Calu3 (cell line): ENCODE measurements around the gene TLR1. TPM values are rescaled to one million over a fixed set of nuclear protein-coding genes. Genes with fewer than 3 reads are reported as not detected.
"Not testable (repeated sequence)": the region's sequence is repeated elsewhere in the genome, so short reads cannot be mapped to it uniquely, and the experiment has no call there.

Source experiments
- BruUV-seq: library from RNA; stranded (reverse); fragments of 400-500 nt; replicated peaks from 2 replicates; lab custom pipeline; 2021; lab: Mats Ljungman, UMichigan
- CTCF ChIA-PET: fragments of 300-600 bp; sonication (Branson Sonifier 250); formaldehyde crosslinking; loops from one replicate; lab custom pipeline; 2022; ENCODE audit warnings: antibody characterized with exemption; lab: Charles Lee
- DNase-seq: peaks from one replicate; pipeline ENCODE4 v3.0.0; 2022
- H3K27ac Mint-ChIP-seq: one replicate; pipeline ENCODE4 v1.8.0; 2022; ENCODE audit warnings: mixed read lengths; ENCODE audit not compliant: unreplicated experiment
- H3K27me3 Mint-ChIP-seq: one replicate; pipeline ENCODE4 v1.8.0; 2022; ENCODE audit warnings: mixed read lengths; ENCODE audit not compliant: unreplicated experiment
- H3K36me3 Mint-ChIP-seq: one replicate; pipeline ENCODE4 v1.8.0; 2022; ENCODE audit warnings: mild to moderate bottlenecking, moderate library complexity, mixed read lengths; ENCODE audit not compliant: insufficient read depth, unreplicated experiment
- H3K4me1 Mint-ChIP-seq: one replicate; pipeline ENCODE4 v1.8.0; 2022; ENCODE audit warnings: mild to moderate bottlenecking, low read depth, mixed read lengths; ENCODE audit not compliant: unreplicated experiment
- H3K4me3 Mint-ChIP-seq: one replicate; pipeline ENCODE4 v1.8.0; 2022; ENCODE audit warnings: mild to moderate bottlenecking, low read depth, moderate library complexity, mixed read lengths; ENCODE audit not compliant: unreplicated experiment
- H3K9me3 Mint-ChIP-seq: one replicate; pipeline ENCODE4 v1.8.0; 2022; ENCODE audit warnings: low read depth, mixed read lengths; ENCODE audit not compliant: unreplicated experiment
- intact Hi-C: fragments of 100-400 bp; cut with micrococcal nuclease; formaldehyde crosslinking; loops from one replicate; pipeline ENCODE4 v1.10.0; 2022; ENCODE audit not compliant: unreplicated experiment
- total RNA-seq: library from RNA; stranded (reverse); gene quantifications from 2 replicates; pipeline ENCODE4 v1.2.3, GENCODE V29; 2022
- TF ChIP-seq, protein P1 (sequence below): fragments of 200-600 bp; IDR thresholded peaks from one replicate; pipeline ENCODE4 v1.8.0; 2022; ENCODE audit warnings: antibody characterized with exemption; ENCODE audit not compliant: unreplicated experiment

Gene TLR1
- total RNA-seq, 1 experiment from 2014 or later: 1.3 TPM

DNA sequence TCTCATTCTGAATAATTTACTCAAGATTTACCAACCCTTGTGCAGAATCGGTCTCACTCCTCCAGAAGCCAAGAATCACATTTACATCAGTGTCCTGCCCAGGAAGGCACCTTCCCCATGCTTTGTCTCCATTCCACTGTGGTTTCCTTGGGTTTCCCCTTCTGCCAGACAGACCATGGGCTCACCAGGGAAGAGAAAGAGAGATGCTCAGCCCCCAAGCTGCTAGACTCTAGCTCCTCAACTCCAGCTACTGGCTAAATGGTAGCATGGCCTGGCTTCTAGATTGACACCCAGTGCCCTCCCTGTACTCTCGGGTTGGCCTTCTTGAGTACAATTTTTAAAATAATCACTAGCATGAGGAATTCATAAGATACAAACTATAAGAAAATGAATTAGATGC lies 34.7 kb downstream of the TLR1 start:
- intact Hi-C loops: no loop called here
- no peaks in the 10 kb centered on the region for H3K4me1 Mint-ChIP-seq
- H3K27ac Mint-ChIP-seq: no peak overlapping the region
- no peak overlapping the region for H3K4me3 Mint-ChIP-seq
- CTCF ChIA-PET: no interaction called here
- no TSS peak for BruUV-seq
- TF ChIP-seq, protein P1, sequence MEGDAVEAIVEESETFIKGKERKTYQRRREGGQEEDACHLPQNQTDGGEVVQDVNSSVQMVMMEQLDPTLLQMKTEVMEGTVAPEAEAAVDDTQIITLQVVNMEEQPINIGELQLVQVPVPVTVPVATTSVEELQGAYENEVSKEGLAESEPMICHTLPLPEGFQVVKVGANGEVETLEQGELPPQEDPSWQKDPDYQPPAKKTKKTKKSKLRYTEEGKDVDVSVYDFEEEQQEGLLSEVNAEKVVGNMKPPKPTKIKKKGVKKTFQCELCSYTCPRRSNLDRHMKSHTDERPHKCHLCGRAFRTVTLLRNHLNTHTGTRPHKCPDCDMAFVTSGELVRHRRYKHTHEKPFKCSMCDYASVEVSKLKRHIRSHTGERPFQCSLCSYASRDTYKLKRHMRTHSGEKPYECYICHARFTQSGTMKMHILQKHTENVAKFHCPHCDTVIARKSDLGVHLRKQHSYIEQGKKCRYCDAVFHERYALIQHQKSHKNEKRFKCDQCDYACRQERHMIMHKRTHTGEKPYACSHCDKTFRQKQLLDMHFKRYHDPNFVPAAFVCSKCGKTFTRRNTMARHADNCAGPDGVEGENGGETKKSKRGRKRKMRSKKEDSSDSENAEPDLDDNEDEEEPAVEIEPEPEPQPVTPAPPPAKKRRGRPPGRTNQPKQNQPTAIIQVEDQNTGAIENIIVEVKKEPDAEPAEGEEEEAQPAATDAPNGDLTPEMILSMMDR: no peak
- H3K27me3 Mint-ChIP-seq: no peaks in the 10 kb centered on the region
- peaks cover 2% of the 10 kb centered on the region for H3K9me3 Mint-ChIP-seq
- no peaks in the 10 kb centered on the region for H3K36me3 Mint-ChIP-seq
- DNase-seq: no peak

DNA sequence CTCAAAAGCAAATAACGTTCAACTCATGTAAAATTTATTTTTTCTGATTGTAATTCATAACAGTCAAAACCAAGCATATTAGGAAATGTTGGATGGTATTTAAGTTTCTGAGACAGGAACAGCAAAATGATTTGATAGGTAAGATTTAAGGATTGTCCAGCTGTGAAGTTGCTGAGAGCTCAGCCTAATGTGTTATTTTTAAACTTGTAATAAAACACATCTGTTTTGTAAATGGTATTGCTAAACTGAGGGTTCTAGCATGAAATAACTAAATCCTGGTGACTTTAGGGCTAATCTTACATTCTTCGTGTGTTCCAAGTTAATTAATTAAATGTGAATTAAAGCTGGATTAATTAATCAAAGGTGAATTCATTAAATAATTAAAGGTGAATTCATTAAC lies 35.1 kb downstream of the TLR1 start:
- no peaks in the 10 kb centered on the region for H3K27me3 Mint-ChIP-seq
- TF ChIP-seq, protein P1: no peak
- H3K36me3 Mint-ChIP-seq: no peaks in the 10 kb centered on the region
- intact Hi-C loops: no loop called here
- no peak for DNase-seq
- H3K27ac Mint-ChIP-seq: no peak overlapping the region
- no peaks in the 10 kb centered on the region for H3K4me1 Mint-ChIP-seq
- CTCF ChIA-PET: no interaction called here
- H3K4me3 Mint-ChIP-seq: no peak overlapping the region
- no TSS peak for BruUV-seq
- H3K9me3 Mint-ChIP-seq: peaks cover 2% of the 10 kb centered on the region

DNA sequence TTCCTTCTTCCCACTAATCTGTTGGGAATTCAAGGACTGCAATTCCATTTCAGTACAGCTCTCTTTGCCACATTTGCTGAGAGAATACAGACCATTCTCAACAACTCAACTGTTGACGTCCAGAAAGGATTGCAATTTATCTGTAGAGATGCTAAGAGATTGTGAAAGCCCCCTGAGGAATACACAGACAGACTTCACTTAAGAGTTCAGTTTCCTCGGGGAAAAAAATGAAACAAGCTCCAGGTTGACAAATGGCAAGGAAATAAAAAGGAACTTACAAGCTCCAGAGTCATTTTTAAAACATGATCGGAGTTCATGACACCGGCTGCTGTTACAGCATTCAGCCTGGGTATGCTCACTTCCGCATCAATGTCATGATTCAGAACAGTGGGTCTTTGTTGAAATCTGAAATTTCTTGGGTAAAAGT lies 35.6 kb downstream of the TLR1 start:
- Mint-ChIP-seq H3K9me3 (peaks cover 2% of the 10 kb centered on the region), H3K27me3 (no peaks in the 10 kb centered on the region), H3K36me3 (no peaks in the 10 kb centered on the region), H3K4me3 (no peak overlapping the region), H3K4me1 (no peaks in the 10 kb centered on the region), H3K27ac (no peak overlapping the region)
- BruUV-seq: no TSS peak
- TF ChIP-seq, protein P1: no peak
- no peak for DNase-seq
- intact Hi-C loops: no loop called here
- CTCF ChIA-PET: no interaction called here

DNA sequence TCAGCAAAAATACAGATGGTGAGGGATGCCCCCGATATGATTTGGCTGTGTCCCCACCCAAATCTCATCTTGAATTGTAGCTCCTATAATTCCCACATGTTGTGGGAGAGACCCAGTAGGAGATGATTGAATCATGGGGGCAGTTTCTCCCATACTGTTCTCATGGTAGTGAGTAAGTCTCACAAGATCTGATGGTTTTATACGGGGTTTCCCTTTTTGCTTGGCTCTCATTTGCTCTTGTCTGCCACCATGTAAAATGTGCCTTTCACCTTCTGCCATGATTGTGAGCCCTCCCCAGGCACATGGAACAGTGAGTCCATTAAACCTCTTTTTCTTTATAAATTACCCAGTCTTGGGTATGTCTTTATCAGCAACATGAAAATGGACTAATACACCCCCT lies 37.7 kb downstream of the TLR1 start:
- BruUV-seq, H3K4me1 Mint-ChIP-seq, DNase-seq, H3K27ac Mint-ChIP-seq, intact Hi-C loops, CTCF ChIA-PET, H3K4me3 Mint-ChIP-seq, H3K36me3 Mint-ChIP-seq, H3K9me3 Mint-ChIP-seq, H3K27me3 Mint-ChIP-seq: not testable (repeated sequence)

DNA sequence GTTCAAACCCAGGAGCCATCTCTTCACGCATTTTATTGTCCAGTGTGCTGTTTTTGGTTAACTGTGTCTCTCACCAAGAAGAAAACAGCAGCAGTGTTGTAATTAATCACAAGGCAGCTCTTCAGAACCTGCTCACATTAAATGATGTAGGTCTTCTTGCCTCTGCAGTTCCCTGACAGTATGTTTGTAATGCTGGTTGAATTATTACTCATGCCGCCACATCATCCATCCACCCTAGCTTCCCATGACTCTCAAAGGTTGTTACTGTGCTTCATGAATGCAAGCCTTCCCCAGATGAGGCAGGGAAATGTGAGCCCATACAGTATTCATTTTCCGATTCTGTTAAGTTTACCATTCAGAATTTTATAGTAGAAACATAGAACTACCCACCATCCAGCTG lies 39.2 kb downstream of the TLR1 start:
- no peaks in the 10 kb centered on the region for H3K4me1 Mint-ChIP-seq
- TF ChIP-seq, protein P1: no peak
- CTCF ChIA-PET: no interaction called here
- H3K9me3 Mint-ChIP-seq: peaks cover 2% of the 10 kb centered on the region
- no TSS peak for BruUV-seq
- no peaks in the 10 kb centered on the region for H3K36me3 Mint-ChIP-seq
- no peak for DNase-seq
- intact Hi-C loops: no loop called here
- no peaks in the 10 kb centered on the region for H3K27me3 Mint-ChIP-seq
- no peak overlapping the region for H3K4me3 Mint-ChIP-seq
- H3K27ac Mint-ChIP-seq: no peak overlapping the region
